ENCODE results near the gene ZNF565.

DNA sequence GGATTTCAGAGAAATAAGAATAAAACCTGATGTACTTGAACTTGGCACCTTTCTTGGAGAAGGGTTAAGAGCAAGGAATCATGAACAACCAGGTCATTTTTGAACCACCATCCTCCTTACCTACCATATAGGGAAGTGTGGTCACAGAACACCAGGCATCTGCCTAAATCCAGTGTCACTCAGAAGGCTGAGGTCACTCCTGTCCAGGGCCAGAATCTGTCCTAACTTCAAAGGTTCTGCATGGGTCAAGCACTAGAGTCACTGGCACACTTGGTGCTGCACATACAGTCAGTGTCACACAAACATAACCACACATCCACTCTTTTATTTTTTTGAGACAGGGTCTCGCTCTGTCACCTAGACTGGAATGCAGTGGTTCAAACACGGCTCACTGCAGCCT is 1.6 kb downstream of the ZNF565 start:
- TF ChIP-seq CTCF (IDR thresholded peaks at IDR 0.05) (no peak), POLR2A (IDR thresholded peaks at IDR 0.05) (no peak), POLR2AphosphoS5 (IDR thresholded peaks at IDR 0.05; ENCODE audit: insufficient read depth in 1 of 2, low read depth in 1 of 2) (no peak)
